Brain microvascular endothelial cell (primary cell): ENCODE results near the gene CSTF3.
"Not testable (repeated sequence)": the region's sequence is repeated elsewhere in the genome, so short reads cannot be mapped to it uniquely, and the experiment has no call there.

ENCODE experiments used
- DNase-seq: peaks from one replicate; pipeline ENCODE4 v3.0.0-alpha.2; 2020
- H3K27ac ChIP-seq: fragments of 250-450 bp; sonication (Bioruptor Pico); 2 replicates; pipeline ENCODE4 v1.5.1; 2020; ENCODE audit warnings: mild to moderate bottlenecking, moderate library complexity
- H3K27me3 ChIP-seq: fragments of 250-450 bp; sonication (Bioruptor Pico); replicated peaks from 2 replicates; pipeline ENCODE4 v1.5.1; 2020; ENCODE audit warnings: mild to moderate bottlenecking
- H3K36me3 ChIP-seq: fragments of 250-450 bp; sonication (Bioruptor Pico); replicated peaks from 2 replicates; pipeline ENCODE4 v1.5.1; 2020; ENCODE audit warnings: mild to moderate bottlenecking
- H3K4me3 ChIP-seq: 2 replicates; pipeline ENCODE4 v1.5.1; 2011; ENCODE audit warnings: low read depth, mild to moderate bottlenecking, control low read depth, low read length, moderate library complexity
- in situ Hi-C: cut with HindIII; loops from 2 replicates; pipeline ENCODE4 v1.10.0; 2017; ENCODE audit warnings: low sequenced_read_pairs, low pct_ligation_motif_present
- TF ChIP-seq, protein P1 (sequence below): IDR thresholded peaks from 2 replicates; pipeline ENCODE4 v1.5.1; 2011; ENCODE audit warnings: low read depth, mild to moderate bottlenecking, moderate library complexity, low read length, control low read depth, inconsistent platforms; ENCODE audit errors: missing control alignments

Gene CSTF3

GRCh38 chr11:33062137-33062536 is 99.1 kb downstream of the CSTF3 start:
- Histone ChIP-seq H3K4me3 (no peak overlapping the region), H3K27me3 (no peaks in the 10 kb centered on the region), H3K27ac (no peak overlapping the region), H3K36me3 (peaks cover 32% of the 10 kb centered on the region)
- DNase-seq: no peak
- TF ChIP-seq, protein P1, sequence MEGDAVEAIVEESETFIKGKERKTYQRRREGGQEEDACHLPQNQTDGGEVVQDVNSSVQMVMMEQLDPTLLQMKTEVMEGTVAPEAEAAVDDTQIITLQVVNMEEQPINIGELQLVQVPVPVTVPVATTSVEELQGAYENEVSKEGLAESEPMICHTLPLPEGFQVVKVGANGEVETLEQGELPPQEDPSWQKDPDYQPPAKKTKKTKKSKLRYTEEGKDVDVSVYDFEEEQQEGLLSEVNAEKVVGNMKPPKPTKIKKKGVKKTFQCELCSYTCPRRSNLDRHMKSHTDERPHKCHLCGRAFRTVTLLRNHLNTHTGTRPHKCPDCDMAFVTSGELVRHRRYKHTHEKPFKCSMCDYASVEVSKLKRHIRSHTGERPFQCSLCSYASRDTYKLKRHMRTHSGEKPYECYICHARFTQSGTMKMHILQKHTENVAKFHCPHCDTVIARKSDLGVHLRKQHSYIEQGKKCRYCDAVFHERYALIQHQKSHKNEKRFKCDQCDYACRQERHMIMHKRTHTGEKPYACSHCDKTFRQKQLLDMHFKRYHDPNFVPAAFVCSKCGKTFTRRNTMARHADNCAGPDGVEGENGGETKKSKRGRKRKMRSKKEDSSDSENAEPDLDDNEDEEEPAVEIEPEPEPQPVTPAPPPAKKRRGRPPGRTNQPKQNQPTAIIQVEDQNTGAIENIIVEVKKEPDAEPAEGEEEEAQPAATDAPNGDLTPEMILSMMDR: no peak
- in situ Hi-C loops: no loop called here

- Histone ChIP-seq H3K27me3 (no peaks in the 10 kb centered on the region), H3K4me3 (no peak overlapping the region), H3K36me3 (peaks cover 20% of the 10 kb centered on the region), H3K27ac (no peak overlapping the region)
- in situ Hi-C loops: no loop called here
- DNase-seq: no peak
- TF ChIP-seq, protein P1: no peak
These were observed 101.0 kb downstream of the CSTF3 start for GRCh38 chr11:33060271-33060670.

GRCh38 chr11:33059331-33060007 is 101.8 kb downstream of the CSTF3 start:
- no peak for DNase-seq
- TF ChIP-seq, protein P1: no peak
- Histone ChIP-seq H3K4me3 (no peak overlapping the region), H3K27ac (no peak overlapping the region), H3K27me3 (no peaks in the 10 kb centered on the region), H3K36me3 (peaks cover 20% of the 10 kb centered on the region)
- in situ Hi-C loops: no loop called here

GRCh38 chr11:33057284-33057683 is 104.0 kb downstream of the CSTF3 start:
- Histone ChIP-seq H3K27ac (no peak overlapping the region), H3K27me3 (no peaks in the 10 kb centered on the region), H3K36me3 (peaks cover 13% of the 10 kb centered on the region), H3K4me3 (no peak overlapping the region)
- no peak for DNase-seq
- in situ Hi-C loops: no loop called here
- TF ChIP-seq, protein P1: no peak

DNA sequence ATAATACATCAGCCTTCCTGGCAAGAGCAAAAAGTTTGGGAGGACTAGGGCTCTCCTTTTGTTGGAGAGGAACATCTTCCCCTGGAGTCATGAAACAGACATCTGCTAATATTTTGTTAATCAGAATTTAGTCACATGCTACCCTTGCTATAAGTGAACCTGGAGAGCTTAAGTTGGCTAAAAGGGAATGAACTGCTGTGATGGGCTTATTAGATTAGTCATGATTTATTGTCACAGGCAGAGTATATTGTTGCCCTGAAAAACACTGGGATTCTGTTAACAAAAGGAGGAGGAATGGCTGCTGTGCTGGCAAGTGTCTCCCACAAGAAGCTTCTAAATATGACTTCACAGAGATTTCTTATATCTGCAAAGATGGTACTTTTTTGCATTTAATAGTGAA is 105.9 kb downstream of the CSTF3 start:
- Histone ChIP-seq H3K27me3 (no peaks in the 10 kb centered on the region), H3K4me3 (no peak overlapping the region), H3K36me3 (peaks cover 8% of the 10 kb centered on the region), H3K27ac (no peak overlapping the region)
- in situ Hi-C loops: no loop called here
- TF ChIP-seq, protein P1: no peak
- no peak for DNase-seq

DNA sequence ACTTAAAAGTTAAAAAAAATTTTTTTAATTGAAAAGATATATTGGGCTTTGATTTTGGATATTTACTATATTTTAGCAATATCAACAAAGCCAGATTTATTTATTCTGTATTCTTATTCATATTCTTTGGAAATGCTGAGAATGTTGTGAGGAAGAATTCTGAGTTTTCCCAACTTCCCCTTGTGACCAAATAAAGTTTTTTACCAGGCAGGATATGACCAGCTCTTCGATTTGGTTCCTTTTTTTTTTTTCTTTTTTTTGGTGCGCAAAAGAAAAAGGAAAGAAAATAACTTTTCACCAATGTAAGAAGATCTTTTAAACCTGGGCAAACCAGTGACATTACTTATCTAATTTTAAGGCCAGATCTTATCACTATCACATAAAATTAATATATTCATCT is 109.0 kb downstream of the CSTF3 start:
- DNase-seq: no peak
- in situ Hi-C loops: no loop called here
- Histone ChIP-seq H3K27me3 (no peaks in the 10 kb centered on the region), H3K36me3 (peaks cover 3% of the 10 kb centered on the region), H3K4me3 (no peak overlapping the region), H3K27ac (no peak overlapping the region)
- TF ChIP-seq, protein P1: no peak

DNA sequence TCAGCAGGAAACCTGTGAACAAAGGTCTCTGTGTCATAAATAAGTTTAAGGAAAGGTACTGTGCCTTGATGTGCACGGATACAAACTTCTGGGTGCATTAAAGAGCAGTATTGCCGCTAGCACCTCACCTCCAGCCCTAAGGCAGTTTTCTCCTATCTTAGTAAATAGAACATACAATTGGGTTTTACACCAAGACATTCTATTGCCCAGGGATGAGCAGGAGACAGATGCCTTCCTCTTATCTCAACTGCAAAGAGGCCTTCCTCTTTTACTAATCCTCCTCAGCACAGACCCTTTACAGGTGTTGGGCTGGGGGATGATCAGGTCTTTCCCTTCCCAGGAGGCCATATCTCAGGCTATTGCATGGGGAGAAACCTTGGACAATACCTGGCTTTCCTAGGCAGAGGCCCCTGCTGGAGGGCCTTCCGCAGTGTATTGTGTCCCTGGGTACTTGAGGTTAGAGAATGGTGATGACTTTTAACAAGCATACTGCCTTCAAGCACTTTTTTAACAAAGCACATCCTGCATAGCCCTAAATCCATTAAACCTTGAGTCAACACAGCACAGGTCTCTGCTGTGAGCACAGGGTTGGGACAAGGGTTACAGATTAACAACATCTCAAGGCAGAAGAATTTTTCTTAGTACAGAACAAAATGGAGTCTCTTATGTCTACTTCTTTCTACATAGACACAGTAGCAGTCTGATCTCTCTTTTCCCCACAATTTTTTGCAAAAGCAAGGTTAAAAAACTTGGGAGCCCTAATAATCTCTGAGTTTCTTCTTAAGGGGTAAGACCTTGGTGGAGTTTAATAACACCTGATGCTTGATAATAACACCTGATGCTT is 111.5 kb downstream of the CSTF3 start:
- H3K27ac ChIP-seq, in situ Hi-C loops, H3K4me3 ChIP-seq, H3K27me3 ChIP-seq, H3K36me3 ChIP-seq, DNase-seq: not testable (repeated sequence)

- H3K27me3 ChIP-seq, H3K36me3 ChIP-seq, DNase-seq, H3K27ac ChIP-seq, H3K4me3 ChIP-seq, in situ Hi-C loops: not testable (repeated sequence)
These were observed 112.6 kb downstream of the CSTF3 start for GRCh38 chr11:33048701-33049100.
